DND-41 (cell line): ENCODE results near the gene VANGL1.

ENCODE experiments used
- ATAC-seq: fragments of 200-7000 bp; cut with Tn5 transposase; 3 replicates; pipeline ENCODE4 v1.9.1; 2021; ENCODE audit warnings: low read depth; ENCODE audit not compliant: insufficient read depth
- DNase-seq: peaks from one replicate; pipeline ENCODE4 v3.0.0-alpha.2; 2020
- H2AFZ ChIP-seq: 2 replicates; pipeline ENCODE4 v1.6.0; 2012; ENCODE audit warnings: low read depth, low read length
- H3K27ac ChIP-seq: 2 replicates; pipeline ENCODE4 v1.5.1; 2012; ENCODE audit warnings: low read length, inconsistent platforms
- H3K27me3 ChIP-seq: fragments of 200-600 bp; sonication (generic); 2 replicates; pipeline ENCODE4 v1.6.0; 2012; ENCODE audit warnings: low read length, mild to moderate bottlenecking, inconsistent platforms; ENCODE audit not compliant: insufficient read depth, poor library complexity
- H3K36me3 ChIP-seq: 2 replicates; pipeline ENCODE4 v1.5.1; 2012; ENCODE audit warnings: low read length, inconsistent platforms; ENCODE audit not compliant: insufficient read depth
- H3K4me1 ChIP-seq: 2 replicates; pipeline ENCODE4 v1.5.1; 2012; ENCODE audit warnings: mild to moderate bottlenecking, low read length; ENCODE audit not compliant: insufficient read depth
- H3K4me2 ChIP-seq: 2 replicates; pipeline ENCODE4 v1.6.0; 2012; ENCODE audit warnings: mild to moderate bottlenecking, moderate library complexity, low read length, inconsistent platforms; ENCODE audit not compliant: insufficient read depth
- H3K4me3 ChIP-seq, 2 experiments: fragments of 200-600 bp in 1 of 2; shearing (Covaris generic) in 1 of 2; 2 replicates each; pipeline ENCODE4 v1.5.1; 2012 to 2016; ENCODE audit warnings: inconsistent platforms in 2 of 2, low read length in 2 of 2, mild to moderate bottlenecking in 2 of 2, low read depth in 1 of 2, moderate library complexity in 1 of 2
- H3K79me2 ChIP-seq: 2 replicates; pipeline ENCODE4 v1.6.0; 2012; ENCODE audit warnings: low read length, inconsistent platforms; ENCODE audit not compliant: insufficient read depth
- H3K9ac ChIP-seq: 2 replicates; pipeline ENCODE4 v1.6.0; 2012; ENCODE audit warnings: low read depth, mild to moderate bottlenecking, inconsistent platforms, low read length, moderate library complexity
- H3K9me3 ChIP-seq: 2 replicates; pipeline ENCODE4 v1.5.1; 2012; ENCODE audit warnings: low read length, moderate library complexity, mild to moderate bottlenecking, inconsistent platforms; ENCODE audit not compliant: insufficient read depth, severe bottlenecking
- H4K20me1 ChIP-seq: 2 replicates; pipeline ENCODE4 v1.6.0; 2012; ENCODE audit warnings: low read length; ENCODE audit not compliant: insufficient read depth
- CTCF ChIP-seq: IDR thresholded peaks from 2 replicates; pipeline ENCODE4 v1.5.1; 2012; ENCODE audit warnings: borderline replicate concordance, low read length, moderate library complexity, mild to moderate bottlenecking; ENCODE audit not compliant: poor library complexity, severe bottlenecking; ENCODE audit errors: extremely low read depth
- EZH2 ChIP-seq: IDR thresholded peaks from 3 replicates; pipeline ENCODE4 v1.6.1; 2012; ENCODE audit warnings: borderline replicate concordance, low read depth, mild to moderate bottlenecking, moderate library complexity, low read length, inconsistent platforms; ENCODE audit not compliant: severe bottlenecking

VANGL1 gene

GRCh38 chr1:115705085-115705951, 63.5 kb downstream of the VANGL1 start:
- Histone ChIP-seq H3K27ac (no peak overlapping the region), H4K20me1 (no peaks in the 10 kb centered on the region), H3K9me3 (no peaks in the 10 kb centered on the region), H2AFZ (no peak overlapping the region), H3K4me3 (no peak overlapping the region), H3K9ac (no peak overlapping the region), H3K27me3 (no peaks in the 10 kb centered on the region), H3K4me2 (no peak overlapping the region), H3K36me3 (no peaks in the 10 kb centered on the region), H3K4me1 (no peaks in the 10 kb centered on the region), H3K79me2 (no peaks in the 10 kb centered on the region)
- TF ChIP-seq EZH2 (no peak), CTCF (no peak)
- ATAC-seq (no peak), DNase-seq (no peak)

- no peak for ATAC-seq
- Histone ChIP-seq H3K79me2 (no peaks in the 10 kb centered on the region), H2AFZ (no peak overlapping the region), H4K20me1 (no peaks in the 10 kb centered on the region), H3K4me1 (peaks cover 6% of the 10 kb centered on the region), H3K27me3 (no peaks in the 10 kb centered on the region), H3K36me3 (no peaks in the 10 kb centered on the region), H3K9ac (no peak overlapping the region), H3K4me2 (no peak overlapping the region), H3K9me3 (no peaks in the 10 kb centered on the region), H3K27ac (no peak overlapping the region), H3K4me3 (no peak overlapping the region)
- TF ChIP-seq EZH2 = no peak
- no peak for TF ChIP-seq CTCF
- DNase-seq = no peak
These were observed 64.2 kb downstream of the VANGL1 start for GRCh38 chr1:115705963-115706362.

- no peak overlapping the region for H3K4me2 ChIP-seq
- no peaks in the 10 kb centered on the region for H4K20me1 ChIP-seq
- H3K79me2 ChIP-seq = no peaks in the 10 kb centered on the region
- H3K36me3 ChIP-seq = no peaks in the 10 kb centered on the region
- no peaks in the 10 kb centered on the region for H3K9me3 ChIP-seq
- no peak overlapping the region for H3K4me3 ChIP-seq
- no peaks in the 10 kb centered on the region for H3K27me3 ChIP-seq
- no peak overlapping the region for H3K27ac ChIP-seq
- TF ChIP-seq EZH2 = no peak
- peak; percentile 71 for TF ChIP-seq CTCF
- ATAC-seq (peak; percentile 47; the same call in 2 of the 3 replicates), DNase-seq (peak; percentile 27)
- H3K9ac ChIP-seq = no peak overlapping the region
- no peak overlapping the region for H2AFZ ChIP-seq
- peaks cover 13% of the 10 kb centered on the region for H3K4me1 ChIP-seq
These were observed 65.0 kb downstream of the VANGL1 start for GRCh38 chr1:115706587-115707425.
